Ovary (tissue), 3 donors: ENCODE results near the gene CSGALNACT2.

Source experiments
- EP300 ChIP-seq: sonication (generic); formaldehyde crosslinking; IDR thresholded peaks from one replicate; pipeline ENCODE4 v1.6.1; 2017; ENCODE audit warnings: antibody characterized with exemption
- POLR2A ChIP-seq: fragments of 450-650 bp; IDR thresholded peaks from one replicate; pipeline ENCODE4 v1.6.1; 2017; ENCODE audit warnings: antibody characterized with exemption, mild to moderate bottlenecking, moderate library complexity
- TF ChIP-seq, protein P1 (sequence below), 3 donors: fragments of 450-650 bp in 2 of 3; fragments of 200-600 bp in 1 of 3; IDR thresholded peaks; one replicate each; pipeline versions ENCODE4 v1.5.1 to v1.8.0; 2016 to 2022; ENCODE audit warnings: antibody characterized with exemption in 3 of 3, mild to moderate bottlenecking in 1 of 3
- donor health status: DM: no; HTN: no; CAD: no.

DNA sequence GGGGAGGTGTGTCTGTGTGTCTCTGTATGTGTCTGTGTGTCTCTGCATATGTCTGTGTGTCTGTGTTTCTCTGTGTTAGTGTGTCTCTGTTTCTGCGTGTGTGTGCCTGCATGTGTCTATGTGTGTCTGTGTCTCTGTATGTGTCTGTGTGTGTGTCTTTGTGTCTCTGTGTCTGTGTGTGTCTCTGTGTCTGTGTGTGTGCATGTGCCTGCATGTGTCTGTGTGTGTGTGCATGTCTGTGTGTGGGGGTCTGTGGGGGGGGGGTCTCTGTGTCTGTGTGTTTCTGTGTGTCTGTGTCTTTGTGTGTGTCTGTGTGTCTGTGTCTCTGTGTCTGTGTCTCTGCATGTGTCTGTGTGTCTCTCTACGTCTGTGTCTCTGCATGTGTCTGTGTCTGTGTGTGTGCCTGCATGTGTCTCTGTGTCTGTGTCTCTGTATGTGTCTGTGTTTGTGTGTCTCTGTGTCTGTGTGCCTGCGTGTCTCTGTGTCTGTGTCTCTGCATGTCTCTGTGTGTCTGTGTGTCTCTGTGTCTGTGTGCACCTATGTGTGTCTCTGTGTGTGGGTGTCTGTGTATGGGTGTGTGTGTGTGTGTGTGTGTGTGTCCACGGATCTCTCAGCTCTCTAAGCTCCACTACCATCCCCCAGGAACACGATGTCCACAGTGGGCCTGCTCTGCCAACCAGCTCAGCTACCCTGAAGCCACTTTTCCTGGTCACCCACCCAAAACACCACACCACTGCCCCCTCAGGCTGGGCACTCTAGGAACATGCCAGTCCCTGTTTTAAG, 87.0 kb downstream of the CSGALNACT2 start:
- TF ChIP-seq, protein P1, sequence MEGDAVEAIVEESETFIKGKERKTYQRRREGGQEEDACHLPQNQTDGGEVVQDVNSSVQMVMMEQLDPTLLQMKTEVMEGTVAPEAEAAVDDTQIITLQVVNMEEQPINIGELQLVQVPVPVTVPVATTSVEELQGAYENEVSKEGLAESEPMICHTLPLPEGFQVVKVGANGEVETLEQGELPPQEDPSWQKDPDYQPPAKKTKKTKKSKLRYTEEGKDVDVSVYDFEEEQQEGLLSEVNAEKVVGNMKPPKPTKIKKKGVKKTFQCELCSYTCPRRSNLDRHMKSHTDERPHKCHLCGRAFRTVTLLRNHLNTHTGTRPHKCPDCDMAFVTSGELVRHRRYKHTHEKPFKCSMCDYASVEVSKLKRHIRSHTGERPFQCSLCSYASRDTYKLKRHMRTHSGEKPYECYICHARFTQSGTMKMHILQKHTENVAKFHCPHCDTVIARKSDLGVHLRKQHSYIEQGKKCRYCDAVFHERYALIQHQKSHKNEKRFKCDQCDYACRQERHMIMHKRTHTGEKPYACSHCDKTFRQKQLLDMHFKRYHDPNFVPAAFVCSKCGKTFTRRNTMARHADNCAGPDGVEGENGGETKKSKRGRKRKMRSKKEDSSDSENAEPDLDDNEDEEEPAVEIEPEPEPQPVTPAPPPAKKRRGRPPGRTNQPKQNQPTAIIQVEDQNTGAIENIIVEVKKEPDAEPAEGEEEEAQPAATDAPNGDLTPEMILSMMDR (IDR thresholded peaks at IDR 0.05) = no peak
- TF ChIP-seq EP300 = no peak
- no peak for TF ChIP-seq POLR2A
